ENCODE measurements around the gene FUT8. TPM values are rescaled to one million over a fixed set of nuclear protein-coding genes. Genes with fewer than 3 reads are reported as not detected.
"Not testable (repeated sequence)": the region's sequence is repeated elsewhere in the genome, so short reads cannot be mapped to it uniquely, and the experiment has no call there.

Gene FUT8
- polyA plus RNA-seq, 1 donor = 10.7 TPM

- no peak for DNase-seq (ENCODE audit: low read depth)
Measured at GRCh38 chr14:65709576-65709975, 297.0 kb downstream of the FUT8 start.

GRCh38 chr14:65716813-65717212, 304.3 kb downstream of the FUT8 start:
- DNase-seq (ENCODE audit: low read depth) = not testable (repeated sequence)

DNA sequence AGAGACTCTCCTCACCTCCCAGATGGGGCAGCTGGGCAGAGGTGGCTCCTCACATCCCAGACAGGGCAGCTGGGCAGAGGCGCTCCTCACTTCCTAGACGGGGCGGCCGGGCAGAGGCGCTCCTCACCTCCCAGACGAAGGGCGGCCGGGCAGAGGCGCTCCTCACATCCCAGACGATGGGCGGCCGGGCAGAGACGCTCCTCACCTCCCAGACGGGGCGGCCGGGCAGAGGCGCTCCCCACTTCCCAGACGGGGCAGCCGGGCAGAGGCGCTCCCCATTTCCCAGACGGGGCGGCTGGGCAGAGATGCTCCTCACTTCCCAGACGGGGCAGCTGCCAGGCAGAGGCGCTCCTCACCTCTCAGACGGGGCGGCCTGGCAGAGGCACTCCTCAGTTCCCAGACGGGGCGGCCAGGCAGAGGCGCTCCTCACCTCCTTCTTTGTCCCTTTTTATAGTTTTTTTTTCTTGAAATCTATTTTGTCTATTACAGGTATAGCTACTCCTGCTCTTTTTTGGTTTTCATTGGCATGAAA, 304.9 kb downstream of the FUT8 start:
- DNase-seq (ENCODE audit: low read depth) = not testable (repeated sequence)

DNA sequence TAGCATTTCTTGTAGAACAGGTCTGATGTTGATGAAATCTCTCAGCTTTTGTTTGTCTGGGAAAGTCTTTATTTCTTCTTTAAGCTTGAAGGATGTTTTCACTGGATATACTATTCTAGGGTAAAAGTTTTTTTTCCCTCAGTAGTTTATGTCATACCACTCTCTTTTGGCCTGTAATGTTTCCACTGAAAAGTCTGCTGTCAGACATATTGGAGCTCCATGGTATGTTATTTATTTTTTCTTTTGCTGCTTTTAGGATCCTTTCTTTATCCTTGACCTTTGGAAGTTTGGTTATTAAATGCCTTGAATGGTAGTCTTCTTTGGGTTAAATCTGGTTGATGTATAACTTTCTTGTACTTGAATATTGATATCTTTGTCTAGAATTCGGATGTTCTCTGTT, 306.1 kb downstream of the FUT8 start:
- no peak for DNase-seq (ENCODE audit: low read depth)

GRCh38 chr14:65720171-65720570, 307.6 kb downstream of the FUT8 start:
- DNase-seq (ENCODE audit: low read depth) = no peak

GRCh38 chr14:65720743-65721142, 308.2 kb downstream of the FUT8 start:
- no peak for DNase-seq (ENCODE audit: low read depth)

DNA sequence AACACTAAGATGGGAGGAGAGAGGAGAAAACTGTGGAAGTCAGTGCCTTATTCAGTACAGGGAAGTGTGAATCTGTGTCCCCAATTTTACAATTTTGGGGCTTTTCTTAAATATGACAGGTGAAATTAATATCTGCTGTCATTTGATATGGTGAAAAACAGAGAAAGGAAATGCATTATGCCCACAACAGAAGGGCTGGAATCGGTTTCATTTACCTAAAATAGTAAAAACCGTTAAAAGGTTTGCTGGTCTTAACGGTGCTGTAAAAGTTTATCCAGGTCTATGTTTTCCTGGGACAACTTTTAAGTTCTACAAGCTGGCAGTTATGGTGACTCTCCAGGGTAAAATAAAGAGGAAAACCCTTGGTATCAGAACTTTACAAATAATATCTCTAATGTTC, 310.8 kb downstream of the FUT8 start:
- DNase-seq (ENCODE audit: low read depth) = no peak

GRCh38 chr14:65728604-65729003, 316.1 kb downstream of the FUT8 start:
- DNase-seq (ENCODE audit: low read depth) = no peak

DNA sequence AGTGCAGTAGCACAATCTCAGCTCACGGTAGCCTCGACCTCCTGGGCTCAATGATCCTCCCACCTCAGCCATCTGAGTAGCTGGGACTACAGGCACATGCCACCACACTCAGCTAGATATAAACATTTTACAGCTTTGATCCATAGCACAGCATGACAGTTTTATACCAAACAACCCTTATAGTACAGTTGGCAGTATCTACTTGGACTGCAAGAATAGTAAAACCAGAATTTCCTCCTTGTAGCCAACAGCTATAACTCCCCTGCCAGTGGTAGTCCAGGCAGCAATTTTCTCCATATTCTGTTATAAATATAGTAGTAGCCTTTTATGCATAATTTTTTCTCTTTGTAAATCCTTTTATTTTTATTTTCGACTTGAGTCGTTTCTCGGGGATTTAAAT, 317.0 kb downstream of the FUT8 start:
- DNase-seq (ENCODE audit: low read depth) = no peak

GRCh38 chr14:65731933-65732506, 319.5 kb downstream of the FUT8 start:
- no peak for DNase-seq (ENCODE audit: low read depth)

GRCh38 chr14:65738339-65738738, 325.8 kb downstream of the FUT8 start:
- no peak for DNase-seq (ENCODE audit: low read depth)

DNA sequence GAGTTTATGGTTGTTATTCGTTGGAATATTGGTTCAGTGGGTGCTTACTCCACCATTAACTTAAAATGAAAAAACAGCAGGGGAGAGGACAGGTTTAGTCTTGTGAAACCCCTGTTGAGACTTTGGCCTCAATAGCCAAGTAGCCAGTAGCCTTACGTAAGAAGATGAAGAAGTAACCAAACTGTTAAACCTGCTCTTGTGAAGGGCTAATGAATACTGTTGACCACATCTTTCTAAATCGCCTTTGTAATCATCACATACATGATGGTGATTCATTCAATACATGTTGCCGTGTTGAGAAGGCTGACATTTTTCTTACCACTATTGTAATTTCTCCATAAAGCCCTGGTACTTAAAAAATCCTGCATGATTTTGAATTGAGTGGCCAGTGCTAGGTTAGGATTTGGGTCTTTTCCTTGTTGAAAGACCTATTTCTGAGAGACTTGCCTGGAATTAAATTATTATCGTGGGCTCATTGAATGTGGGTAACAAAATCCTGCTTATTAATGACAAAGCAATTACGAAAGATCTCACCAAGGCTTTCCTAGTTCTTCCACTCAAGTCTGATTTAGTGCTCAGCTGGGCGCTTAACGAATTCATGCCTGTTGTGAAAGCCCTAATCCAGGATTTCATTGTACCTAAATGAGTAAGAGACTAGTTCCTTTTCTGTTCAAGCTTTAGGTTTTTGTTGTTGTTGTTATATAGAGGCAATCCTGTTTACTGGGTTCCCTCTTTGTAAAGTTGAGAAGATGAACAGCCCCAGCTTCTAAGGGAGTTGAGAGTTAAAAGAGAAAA, 333.1 kb downstream of the FUT8 start:
- no peak for DNase-seq (ENCODE audit: low read depth)

- DNase-seq (ENCODE audit: low read depth) = no peak
Measured at GRCh38 chr14:65748796-65749195, 336.3 kb downstream of the FUT8 start.

- DNase-seq (ENCODE audit: low read depth) = no peak
Measured at GRCh38 chr14:65749287-65749686, 336.8 kb downstream of the FUT8 start.

- no peak for DNase-seq (ENCODE audit: low read depth)
Measured at GRCh38 chr14:65750906-65751305, 338.4 kb downstream of the FUT8 start.

DNA sequence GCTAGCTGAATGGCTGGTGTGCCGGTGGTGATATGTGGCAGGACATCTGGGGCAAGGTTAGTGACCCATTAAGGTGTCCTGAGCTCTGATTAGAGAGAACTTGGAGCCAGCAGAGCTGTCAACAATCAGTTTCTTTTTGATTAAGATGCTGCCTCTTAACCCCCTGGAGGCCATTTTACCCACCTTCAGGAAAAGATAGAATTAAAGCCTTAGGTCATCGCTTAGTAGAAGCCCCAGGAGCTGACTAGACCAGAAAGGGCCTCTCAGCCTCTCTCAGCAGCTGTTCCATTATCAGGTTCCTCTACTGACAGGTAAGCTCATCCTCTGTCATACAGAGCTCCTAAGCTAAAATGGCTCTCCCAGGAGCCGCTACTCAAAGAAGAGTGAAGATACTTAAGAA, 339.0 kb downstream of the FUT8 start:
- DNase-seq (ENCODE audit: low read depth) = no peak

DNA sequence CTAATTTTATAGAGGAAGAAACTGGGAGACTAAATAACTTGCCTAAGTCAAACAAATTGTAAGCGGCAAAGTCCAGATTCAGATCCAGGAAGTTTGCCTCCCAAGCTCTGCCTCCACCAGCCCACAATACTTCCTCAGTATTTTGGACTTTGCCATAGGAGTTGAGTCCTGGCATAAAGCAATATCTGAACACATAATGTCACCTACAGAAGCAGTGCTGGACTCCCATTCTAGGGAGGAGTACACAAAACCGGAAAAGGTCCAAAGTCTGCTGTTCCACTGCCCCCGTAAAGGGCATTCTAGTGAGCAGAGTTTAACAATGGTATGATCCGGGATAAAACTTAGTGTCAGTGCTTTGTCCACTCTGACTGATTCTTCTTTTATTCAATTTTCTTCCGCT, 340.5 kb downstream of the FUT8 start:
- no peak for DNase-seq (ENCODE audit: low read depth)

GRCh38 chr14:65755331-65755730, 342.8 kb downstream of the FUT8 start:
- no peak for DNase-seq (ENCODE audit: low read depth)

- no peak for DNase-seq (ENCODE audit: low read depth)
Measured at GRCh38 chr14:65756880-65757279, 344.4 kb downstream of the FUT8 start.

GRCh38 chr14:65769151-65769550, 356.6 kb downstream of the FUT8 start:
- no peak for DNase-seq (ENCODE audit: low read depth)

DNA sequence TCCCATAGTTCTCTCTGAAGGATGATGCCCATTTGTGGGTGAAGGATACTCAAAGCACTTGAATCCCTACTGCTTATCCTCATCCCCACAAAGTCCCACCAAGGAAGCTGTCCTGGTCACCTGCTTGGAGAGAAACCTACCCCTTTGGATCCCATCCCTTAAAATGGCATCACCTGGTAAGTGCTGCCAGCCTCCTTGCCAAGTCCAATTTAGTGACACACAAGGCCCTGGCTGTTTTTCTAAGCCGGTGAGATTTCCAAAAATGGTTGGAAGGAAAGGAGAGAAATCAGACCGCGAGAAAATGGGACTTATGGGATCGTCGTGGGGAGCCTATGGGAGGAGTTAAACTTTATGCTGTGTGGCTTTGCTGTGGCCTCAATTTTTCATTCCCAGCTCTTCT, 358.2 kb downstream of the FUT8 start:
- no peak for DNase-seq (ENCODE audit: low read depth)

DNA sequence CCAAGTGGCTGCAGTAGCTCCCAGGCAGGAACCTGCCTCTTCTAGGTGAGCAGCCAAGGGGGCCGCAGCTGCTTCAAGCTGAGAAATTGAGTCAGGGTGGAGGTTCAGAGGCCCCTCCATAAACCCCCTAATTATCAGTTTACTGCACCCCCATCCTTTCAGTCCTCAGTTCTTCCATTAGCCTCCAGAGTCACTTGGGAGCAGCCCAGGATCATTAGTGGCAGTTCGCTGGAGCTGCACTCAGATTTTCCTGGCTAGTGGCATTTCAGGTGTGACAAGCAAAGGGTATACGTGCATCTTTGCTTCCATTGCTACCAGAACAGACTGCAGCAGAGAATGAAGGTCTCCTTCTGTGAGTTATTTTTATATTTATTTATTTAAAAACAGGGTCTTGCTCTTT, 358.7 kb downstream of the FUT8 start:
- no peak for DNase-seq (ENCODE audit: low read depth)

- no peak for DNase-seq (ENCODE audit: low read depth)
Measured at GRCh38 chr14:65772466-65772865, 359.9 kb downstream of the FUT8 start.

Measured in forelimb muscle (tissue), 1 donor.